PC-9 (cell line): ENCODE results near the gene FN3K.

Experiments
- EZH2 ChIP-seq: fragments of 200-600 bp; sonication (generic); IDR thresholded peaks from 2 replicates; pipeline ENCODE4 v1.8.0; 2017; ENCODE audit warnings: antibody characterized with exemption, low read depth
- TF ChIP-seq, protein P1 (sequence below): fragments of 200-600 bp; sonication (generic); conservative IDR thresholded peaks from 2 replicates; pipeline ENCODE4 v1.6.1; 2017; ENCODE audit warnings: mixed run types, antibody characterized with exemption, mild to moderate bottlenecking, moderate library complexity

DNA sequence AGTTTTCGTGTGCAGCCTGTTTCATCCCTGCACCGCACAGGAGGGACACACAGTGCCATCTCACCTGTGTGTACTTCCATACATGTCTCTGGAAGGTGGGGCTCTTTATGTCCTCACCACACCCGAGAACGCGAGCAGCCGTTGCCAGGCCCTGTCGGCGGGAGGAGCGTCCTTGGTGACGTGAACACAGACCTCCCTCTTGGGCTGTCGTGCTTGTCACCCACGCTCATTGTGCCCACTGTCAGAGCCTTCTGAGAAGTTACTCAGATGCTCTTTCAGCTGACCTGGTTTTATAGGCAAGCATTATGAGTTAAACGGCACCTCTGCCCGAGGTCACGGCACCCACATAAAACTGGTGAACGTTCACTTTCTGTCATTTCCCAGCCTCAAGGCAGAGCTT, 64.2 kb downstream of the FN3K start:
- no peak for TF ChIP-seq EZH2
- TF ChIP-seq, protein P1, sequence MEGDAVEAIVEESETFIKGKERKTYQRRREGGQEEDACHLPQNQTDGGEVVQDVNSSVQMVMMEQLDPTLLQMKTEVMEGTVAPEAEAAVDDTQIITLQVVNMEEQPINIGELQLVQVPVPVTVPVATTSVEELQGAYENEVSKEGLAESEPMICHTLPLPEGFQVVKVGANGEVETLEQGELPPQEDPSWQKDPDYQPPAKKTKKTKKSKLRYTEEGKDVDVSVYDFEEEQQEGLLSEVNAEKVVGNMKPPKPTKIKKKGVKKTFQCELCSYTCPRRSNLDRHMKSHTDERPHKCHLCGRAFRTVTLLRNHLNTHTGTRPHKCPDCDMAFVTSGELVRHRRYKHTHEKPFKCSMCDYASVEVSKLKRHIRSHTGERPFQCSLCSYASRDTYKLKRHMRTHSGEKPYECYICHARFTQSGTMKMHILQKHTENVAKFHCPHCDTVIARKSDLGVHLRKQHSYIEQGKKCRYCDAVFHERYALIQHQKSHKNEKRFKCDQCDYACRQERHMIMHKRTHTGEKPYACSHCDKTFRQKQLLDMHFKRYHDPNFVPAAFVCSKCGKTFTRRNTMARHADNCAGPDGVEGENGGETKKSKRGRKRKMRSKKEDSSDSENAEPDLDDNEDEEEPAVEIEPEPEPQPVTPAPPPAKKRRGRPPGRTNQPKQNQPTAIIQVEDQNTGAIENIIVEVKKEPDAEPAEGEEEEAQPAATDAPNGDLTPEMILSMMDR: no peak
